Measurements from ENCODE around the gene ARMC3.

- TF ChIP-seq CTCF (conservative IDR thresholded peaks at IDR 0.05 in 1 of 2, IDR thresholded peaks at IDR 0.05 in 1 of 2; ENCODE audit: extremely low read depth in 1 of 2, insufficient read depth in 1 of 2, low read depth in 1 of 2, low read length in 2 of 2) (no peak), EZH2 (IDR thresholded peaks at IDR 0.05; ENCODE audit: borderline replicate concordance, low read length) (no peak)
Measured at GRCh38 chr10:22899775-22900174, 28.1 kb upstream of the ARMC3 start.

All from mammary epithelial cell (primary cell).